ENCODE data around the gene OR10A4. TPM values are rescaled to one million over a fixed set of nuclear protein-coding genes. Genes with fewer than 3 reads are reported as not detected.

Gene OR10A4
- total and polyA plus RNA-seq, 9 of the 15 experiments (the other 6 are each of a cell fraction or from before 2014, with no cell fraction given): not detected

- Histone ChIP-seq H3K27ac (ENCODE audit: extremely low read depth, low read depth, low read length) (no peak overlapping the region), H4K20me1 (replicated peaks; ENCODE audit: control insufficient read depth, insufficient read depth, low read length) (no peaks in the 10 kb centered on the region), H3K9ac (ENCODE audit: insufficient read depth in 1 of 2, low read depth in 2 of 2, low read length in 2 of 2) (no peak overlapping the region), H3K4me2 (ENCODE audit: insufficient read depth, low read length) (no peak overlapping the region), H3K4me1 (replicated peaks in 1 of 2; ENCODE audit: control insufficient read depth in 2 of 2, insufficient read depth in 2 of 2, low read length in 2 of 2) (no peaks in the 10 kb centered on the region), H3K27me3 (ENCODE audit: control insufficient read depth in 2 of 2, insufficient read depth in 2 of 2, low read length in 2 of 2) (no peaks in the 10 kb centered on the region), H3K9me3 (replicated peaks; ENCODE audit: control insufficient read depth, insufficient read depth, low read depth, low read length) (no peaks in the 10 kb centered on the region), H3K4me3 (no peak overlapping the region), H3K79me2 (ENCODE audit: control insufficient read depth, insufficient read depth, low read length) (no peaks in the 10 kb centered on the region), H2AFZ (ENCODE audit: low read depth, low read length) (no peak overlapping the region), H3K36me3 (ENCODE audit: control insufficient read depth, insufficient read depth, low read length) (no peaks in the 10 kb centered on the region), H3K9me1 (ENCODE audit: control insufficient read depth, insufficient read depth, low read length) (no peaks in the 10 kb centered on the region)
- ATAC-seq: no peak
- ChIA-PET CTCF (ENCODE audit: low intra/inter-chr PET ratio) (no interaction called here), POLR2A (interaction anchor here (1.2 kb wide), 1 partner anchor 9 kb away, joined by 4 read pairs; no protein-coding TSS in a partner anchor)
- BruUV-seq (replicated peaks): no TSS peak
- 0% methylated on average over 1 of the region's 1 CpG for WGBS (ENCODE audit: insufficient coverage, low coverage, missing lambda C conversion rate)
- no peak for DNase-seq (ENCODE audit: extremely low read depth in 1 of 4, low spot score in 3 of 4)
- FAIRE-seq: no peak
- intact Hi-C loops (cut with micrococcal nuclease): no loop called here
- TF ChIP-seq ELK3 (CRISPR knock-in tag; IDR thresholded peaks at IDR 0.05): no peak
- TF ChIP-seq ZNF561 (CRISPR knock-in tag; conservative IDR thresholded peaks at IDR 0.05): no peak
- TF ChIP-seq ZNF41 (CRISPR knock-in tag; conservative IDR thresholded peaks at IDR 0.05): no peak
- no peak for TF ChIP-seq CC2D1A (IDR thresholded peaks at IDR 0.05)
- TF ChIP-seq, protein P1, sequence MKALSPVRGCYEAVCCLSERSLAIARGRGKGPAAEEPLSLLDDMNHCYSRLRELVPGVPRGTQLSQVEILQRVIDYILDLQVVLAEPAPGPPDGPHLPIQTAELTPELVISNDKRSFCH (CRISPR knock-in tag; IDR thresholded peaks at IDR 0.05): no peak
- TF ChIP-seq, protein P1 (tag; IDR thresholded peaks at IDR 0.05): no peak
- TF ChIP-seq ZNF174 (CRISPR knock-in tag; IDR thresholded peaks at IDR 0.05): no peak
- TF ChIP-seq, protein P2, sequence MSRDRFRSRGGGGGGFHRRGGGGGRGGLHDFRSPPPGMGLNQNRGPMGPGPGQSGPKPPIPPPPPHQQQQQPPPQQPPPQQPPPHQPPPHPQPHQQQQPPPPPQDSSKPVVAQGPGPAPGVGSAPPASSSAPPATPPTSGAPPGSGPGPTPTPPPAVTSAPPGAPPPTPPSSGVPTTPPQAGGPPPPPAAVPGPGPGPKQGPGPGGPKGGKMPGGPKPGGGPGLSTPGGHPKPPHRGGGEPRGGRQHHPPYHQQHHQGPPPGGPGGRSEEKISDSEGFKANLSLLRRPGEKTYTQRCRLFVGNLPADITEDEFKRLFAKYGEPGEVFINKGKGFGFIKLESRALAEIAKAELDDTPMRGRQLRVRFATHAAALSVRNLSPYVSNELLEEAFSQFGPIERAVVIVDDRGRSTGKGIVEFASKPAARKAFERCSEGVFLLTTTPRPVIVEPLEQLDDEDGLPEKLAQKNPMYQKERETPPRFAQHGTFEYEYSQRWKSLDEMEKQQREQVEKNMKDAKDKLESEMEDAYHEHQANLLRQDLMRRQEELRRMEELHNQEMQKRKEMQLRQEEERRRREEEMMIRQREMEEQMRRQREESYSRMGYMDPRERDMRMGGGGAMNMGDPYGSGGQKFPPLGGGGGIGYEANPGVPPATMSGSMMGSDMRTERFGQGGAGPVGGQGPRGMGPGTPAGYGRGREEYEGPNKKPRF (IDR thresholded peaks at IDR 0.05; ENCODE audit: low read depth, low read length): no peak
- TF ChIP-seq OTX1 (CRISPR knock-in tag; IDR thresholded peaks at IDR 0.05): no peak
- no peak for TF ChIP-seq FOXJ3 (CRISPR knock-in tag; IDR thresholded peaks at IDR 0.05)
- no peak for TF ChIP-seq U2AF2 (optimal IDR thresholded peaks at IDR 0.05; ENCODE audit: low read depth, low read length)
- in situ Hi-C loops (cut with MboI): no loop called here
These were observed 13.4 kb downstream of the OR10A4 start for GRCh38 chr11:6889835-6890234.
